A673 (cell line): ENCODE results near the gene TRAF4.

Experiments used
- EZH2 ChIP-seq: fragments of 200-600 bp; sonication (generic); IDR thresholded peaks from 2 replicates; pipeline ENCODE4 v1.6.1; 2017; ENCODE audit warnings: borderline replicate concordance, low read depth, mild to moderate bottlenecking, mixed read lengths, antibody characterized with exemption, low read length; ENCODE audit not compliant: poor library complexity, severe bottlenecking
- TF ChIP-seq, protein P1 (sequence below): fragments of 300-800, 200-600 bp; sonication (generic); conservative IDR thresholded peaks from 2 replicates; pipeline ENCODE4 v1.5.1; 2017; ENCODE audit warnings: low read depth, mild to moderate bottlenecking, antibody characterized with exemption, low read length, moderate library complexity, mixed read lengths

DNA sequence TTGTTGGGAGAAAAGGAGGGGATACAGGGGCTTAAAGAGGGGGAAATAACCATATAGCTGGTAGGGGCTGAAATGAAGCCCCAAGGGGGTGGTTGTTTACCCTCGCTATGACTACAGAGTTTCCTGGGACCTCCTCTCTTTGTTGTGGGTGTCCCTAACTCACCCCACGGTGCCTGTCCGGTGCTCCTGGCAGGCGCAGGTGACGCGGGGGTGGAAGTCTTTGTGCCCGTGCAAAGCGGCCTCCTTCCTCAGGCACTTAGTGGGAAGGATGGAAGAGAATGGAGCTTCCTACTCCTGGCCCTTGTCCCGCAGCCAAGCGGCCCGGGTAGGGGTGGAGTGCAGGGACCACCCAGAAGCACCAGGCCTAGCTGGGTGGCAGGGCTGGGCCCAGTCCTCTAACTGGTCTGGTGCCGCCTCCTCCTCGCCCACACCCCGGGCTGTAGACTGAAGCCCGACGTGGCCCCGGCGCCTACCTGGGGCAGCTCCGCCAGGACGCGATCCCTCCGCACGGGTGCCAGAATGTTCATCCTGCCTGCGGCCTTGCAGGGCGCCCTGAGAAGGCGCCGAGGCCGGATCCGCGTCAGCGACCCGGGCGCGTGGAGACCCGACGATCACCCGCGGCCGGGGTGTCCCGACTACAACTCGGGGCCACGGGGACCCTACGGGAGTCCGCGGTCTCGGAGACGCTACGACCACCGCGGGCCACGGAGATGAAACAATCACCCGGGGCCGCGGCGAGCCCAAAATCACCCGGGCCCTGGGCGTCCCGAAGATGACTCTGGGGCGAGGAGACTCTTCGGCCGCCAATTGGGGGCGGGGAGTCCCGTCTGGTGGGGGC lies 26.9 kb upstream of the TRAF4 start:
- TF ChIP-seq, protein P1, sequence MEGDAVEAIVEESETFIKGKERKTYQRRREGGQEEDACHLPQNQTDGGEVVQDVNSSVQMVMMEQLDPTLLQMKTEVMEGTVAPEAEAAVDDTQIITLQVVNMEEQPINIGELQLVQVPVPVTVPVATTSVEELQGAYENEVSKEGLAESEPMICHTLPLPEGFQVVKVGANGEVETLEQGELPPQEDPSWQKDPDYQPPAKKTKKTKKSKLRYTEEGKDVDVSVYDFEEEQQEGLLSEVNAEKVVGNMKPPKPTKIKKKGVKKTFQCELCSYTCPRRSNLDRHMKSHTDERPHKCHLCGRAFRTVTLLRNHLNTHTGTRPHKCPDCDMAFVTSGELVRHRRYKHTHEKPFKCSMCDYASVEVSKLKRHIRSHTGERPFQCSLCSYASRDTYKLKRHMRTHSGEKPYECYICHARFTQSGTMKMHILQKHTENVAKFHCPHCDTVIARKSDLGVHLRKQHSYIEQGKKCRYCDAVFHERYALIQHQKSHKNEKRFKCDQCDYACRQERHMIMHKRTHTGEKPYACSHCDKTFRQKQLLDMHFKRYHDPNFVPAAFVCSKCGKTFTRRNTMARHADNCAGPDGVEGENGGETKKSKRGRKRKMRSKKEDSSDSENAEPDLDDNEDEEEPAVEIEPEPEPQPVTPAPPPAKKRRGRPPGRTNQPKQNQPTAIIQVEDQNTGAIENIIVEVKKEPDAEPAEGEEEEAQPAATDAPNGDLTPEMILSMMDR: no peak
- no peak for TF ChIP-seq EZH2
